ENCODE data around the gene CKB.

DNA sequence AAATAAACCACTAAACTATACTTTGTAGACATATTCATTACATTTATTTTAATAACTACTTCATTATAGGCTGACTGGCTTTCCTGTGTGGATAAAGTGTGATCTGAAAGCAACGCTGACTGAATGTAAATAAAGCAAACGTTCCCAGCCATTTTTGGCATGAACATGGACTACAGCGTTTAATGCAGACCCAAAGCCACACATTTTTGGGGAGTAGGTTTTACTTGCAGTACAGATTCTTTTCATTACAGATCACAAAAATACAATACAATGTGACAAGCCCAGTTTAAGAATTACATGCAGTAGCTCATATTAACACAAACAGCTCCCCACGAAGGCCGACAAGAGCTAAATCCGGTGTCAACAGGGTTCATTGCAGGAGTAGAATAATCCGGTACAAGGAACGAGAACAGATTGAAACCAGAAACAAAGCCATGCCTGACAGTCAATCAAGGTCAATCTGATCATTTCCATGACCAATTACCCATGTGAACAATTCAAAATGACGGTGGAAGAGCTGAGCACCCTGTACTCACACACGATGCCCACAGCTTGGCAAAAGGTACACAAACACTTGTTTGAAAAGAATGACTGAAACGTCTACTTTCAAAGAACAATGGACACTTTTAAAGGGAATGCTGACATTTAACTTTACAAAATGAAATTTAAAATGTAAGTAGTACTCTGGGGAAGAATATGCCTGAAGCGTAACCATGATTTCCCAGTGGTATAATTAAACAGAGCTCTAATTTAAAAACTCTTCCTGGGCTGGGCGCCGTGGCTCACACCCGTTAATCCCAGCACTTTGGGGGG is 34.5 kb upstream of the CKB start:
- TF ChIP-seq, protein P1, sequence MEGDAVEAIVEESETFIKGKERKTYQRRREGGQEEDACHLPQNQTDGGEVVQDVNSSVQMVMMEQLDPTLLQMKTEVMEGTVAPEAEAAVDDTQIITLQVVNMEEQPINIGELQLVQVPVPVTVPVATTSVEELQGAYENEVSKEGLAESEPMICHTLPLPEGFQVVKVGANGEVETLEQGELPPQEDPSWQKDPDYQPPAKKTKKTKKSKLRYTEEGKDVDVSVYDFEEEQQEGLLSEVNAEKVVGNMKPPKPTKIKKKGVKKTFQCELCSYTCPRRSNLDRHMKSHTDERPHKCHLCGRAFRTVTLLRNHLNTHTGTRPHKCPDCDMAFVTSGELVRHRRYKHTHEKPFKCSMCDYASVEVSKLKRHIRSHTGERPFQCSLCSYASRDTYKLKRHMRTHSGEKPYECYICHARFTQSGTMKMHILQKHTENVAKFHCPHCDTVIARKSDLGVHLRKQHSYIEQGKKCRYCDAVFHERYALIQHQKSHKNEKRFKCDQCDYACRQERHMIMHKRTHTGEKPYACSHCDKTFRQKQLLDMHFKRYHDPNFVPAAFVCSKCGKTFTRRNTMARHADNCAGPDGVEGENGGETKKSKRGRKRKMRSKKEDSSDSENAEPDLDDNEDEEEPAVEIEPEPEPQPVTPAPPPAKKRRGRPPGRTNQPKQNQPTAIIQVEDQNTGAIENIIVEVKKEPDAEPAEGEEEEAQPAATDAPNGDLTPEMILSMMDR (IDR thresholded peaks at IDR 0.05; ENCODE audit: low read length), result no peak
- no peak for TF ChIP-seq EZH2 (optimal IDR thresholded peaks at IDR 0.05; ENCODE audit: low read depth, low read length)

All from MM.1S (cell line).